ENCODE measurements around the gene COL5A1. TPM values are rescaled to one million over a fixed set of nuclear protein-coding genes. Genes with fewer than 3 reads are reported as not detected.
"Not testable (repeated sequence)": the region's sequence is repeated elsewhere in the genome, so short reads cannot be mapped to it uniquely, and the experiment has no call there.

COL5A1 gene
- total RNA-seq, 4 donors from 2014 or later = 7.1 to 69.3 (median 16.1) TPM

- H3K9me3 ChIP-seq = no peaks in the 10 kb centered on the region
- H3K27ac ChIP-seq = no peak overlapping the region
- 66% methylated on average over 6 of the region's 6 CpGs; no CpG with 5 or more reads in 1 of the 2 donors for WGBS, 2 donors (ENCODE audit: low coverage in 1 of 2)
- peaks cover 12 to 45% (median 31%) of the 10 kb centered on the region in 4 donors for H3K4me1 ChIP-seq
- intact Hi-C loops (cut with DNase I; ENCODE audit: low total_unique reads) (no loop called here), in situ Hi-C loops (cut with MboI; ENCODE audit: low pct_ligation_motif_present in 1 of 4, low pct_unique_long_range_greater_than_20kb in 1 of 4, low sequenced_read_pairs in 3 of 4) (no loop called here)
- H3K4me3 ChIP-seq = no peak overlapping the region
- TF ChIP-seq EP300 (IDR thresholded peaks at IDR 0.05; ENCODE audit: low read depth) (no peak), CTCF (IDR thresholded peaks at IDR 0.05) (no peak), POLR2AphosphoS5 (IDR thresholded peaks at IDR 0.05) (no peak), POLR2A (IDR thresholded peaks at IDR 0.05) (no peak)
- no peaks in the 10 kb centered on the region for H3K27me3 ChIP-seq
- H3K36me3 ChIP-seq = no peaks in the 10 kb centered on the region
- no peak for DNase-seq
These were observed 24.6 kb downstream of the COL5A1 start for GRCh38 chr9:134666208-134666607.

- intact Hi-C loops (cut with DNase I; ENCODE audit: low total_unique reads) = no loop called here
- in situ Hi-C loops (cut with MboI; ENCODE audit: low pct_ligation_motif_present in 1 of 4, low pct_unique_long_range_greater_than_20kb in 1 of 4, low sequenced_read_pairs in 3 of 4) = no loop called here
These were observed 25.2 kb downstream of the COL5A1 start for GRCh38 chr9:134666831-134667230.

GRCh38 chr9:134668977-134669376 is 27.4 kb downstream of the COL5A1 start:
- H3K4me3 ChIP-seq; intact Hi-C loops (cut with DNase I; ENCODE audit: low total_unique reads): not testable (repeated sequence)
- peaks cover 0 to 25% (median 9%) of the 10 kb centered on the region in 4 donors for H3K4me1 ChIP-seq

More at GRCh38 chr9:134666831-134667230, 25.2 kb downstream of the COL5A1 start:
- WGBS, 2 donors (ENCODE audit: low coverage in 1 of 2) = 20 to 50% methylated on average over 1 to 7 of the region's 7 CpGs
- no peak for DNase-seq
- no peak overlapping the region for H3K27ac ChIP-seq
- no peaks in the 10 kb centered on the region for H3K9me3 ChIP-seq
- H3K4me1 ChIP-seq = peaks cover 9 to 44% (median 26%) of the 10 kb centered on the region in 4 donors
- TF ChIP-seq CTCF (IDR thresholded peaks at IDR 0.05) (no peak), EP300 (IDR thresholded peaks at IDR 0.05; ENCODE audit: low read depth) (no peak), POLR2A (IDR thresholded peaks at IDR 0.05) (no peak), POLR2AphosphoS5 (IDR thresholded peaks at IDR 0.05) (no peak)
- no peaks in the 10 kb centered on the region for H3K36me3 ChIP-seq
- no peak overlapping the region for H3K4me3 ChIP-seq
- no peaks in the 10 kb centered on the region for H3K27me3 ChIP-seq

GRCh38 chr9:134669399-134669955 is 27.9 kb downstream of the COL5A1 start:
- 69 to 85% methylated on average over 7 to 9 of the region's 9 CpGs for WGBS, 2 donors (ENCODE audit: low coverage in 1 of 2)
- H3K27ac ChIP-seq = peak overlapping the region in 3 of 4 donors; percentile 25 to 52 (median 43)
- intact Hi-C loops (cut with DNase I; ENCODE audit: low total_unique reads) (no loop called here), in situ Hi-C loops (cut with MboI; ENCODE audit: low pct_ligation_motif_present in 1 of 4, low pct_unique_long_range_greater_than_20kb in 1 of 4, low sequenced_read_pairs in 3 of 4) (no loop called here)
- TF ChIP-seq CTCF (IDR thresholded peaks at IDR 0.05) (no peak), POLR2AphosphoS5 (IDR thresholded peaks at IDR 0.05) (no peak), POLR2A (IDR thresholded peaks at IDR 0.05) (no peak), EP300 (IDR thresholded peaks at IDR 0.05; ENCODE audit: low read depth) (no peak)
- no peak for DNase-seq
- H3K27me3 ChIP-seq = no peaks in the 10 kb centered on the region
- no peak overlapping the region for H3K4me3 ChIP-seq
- no peaks in the 10 kb centered on the region for H3K36me3 ChIP-seq
- H3K9me3 ChIP-seq = no peaks in the 10 kb centered on the region
- H3K4me1 ChIP-seq = peaks cover 0 to 25% (median 9%) of the 10 kb centered on the region in 4 donors

More at GRCh38 chr9:134668977-134669376, 27.4 kb downstream of the COL5A1 start:
- H3K27me3 ChIP-seq; DNase-seq; H3K27ac ChIP-seq; H3K36me3 ChIP-seq; in situ Hi-C loops (cut with MboI; ENCODE audit: low pct_ligation_motif_present in 1 of 4, low pct_unique_long_range_greater_than_20kb in 1 of 4, low sequenced_read_pairs in 3 of 4); H3K9me3 ChIP-seq: not testable (repeated sequence)

- DNase-seq = no peak
- TF ChIP-seq CTCF (IDR thresholded peaks at IDR 0.05) (no peak), POLR2AphosphoS5 (IDR thresholded peaks at IDR 0.05) (peak in 2 of 3 donors; percentile 17 to 43), EP300 (IDR thresholded peaks at IDR 0.05; ENCODE audit: low read depth) (no peak), POLR2A (IDR thresholded peaks at IDR 0.05) (no peak)
- H3K4me1 ChIP-seq = peaks cover 0 to 25% (median 9%) of the 10 kb centered on the region in 4 donors
- peak overlapping the region; percentile 43 to 54 (median 48) for H3K27ac ChIP-seq
- H3K36me3 ChIP-seq = no peaks in the 10 kb centered on the region
- no peaks in the 10 kb centered on the region for H3K9me3 ChIP-seq
- intact Hi-C loops (cut with DNase I; ENCODE audit: low total_unique reads) = no loop called here
- no peak overlapping the region for H3K4me3 ChIP-seq
- 50 to 57% methylated on average over 5 to 6 of the region's 6 CpGs for WGBS, 2 donors (ENCODE audit: low coverage in 1 of 2)
- no peaks in the 10 kb centered on the region for H3K27me3 ChIP-seq
- in situ Hi-C loops (cut with MboI; ENCODE audit: low pct_ligation_motif_present in 1 of 4, low pct_unique_long_range_greater_than_20kb in 1 of 4, low sequenced_read_pairs in 3 of 4) = no loop called here
These were observed 28.5 kb downstream of the COL5A1 start for GRCh38 chr9:134670042-134670525.
